NCI-H82 (cell line): ENCODE measurements around the gene MPV17L.
"Not testable (repeated sequence)": the region's sequence is repeated elsewhere in the genome, so short reads cannot be mapped to it uniquely, and the experiment has no call there.

Experiments
- DNase-seq: peaks from one replicate; lab custom pipeline; 2025; lab: John Stamatoyannopoulos, UW

The MPV17L gene

DNA sequence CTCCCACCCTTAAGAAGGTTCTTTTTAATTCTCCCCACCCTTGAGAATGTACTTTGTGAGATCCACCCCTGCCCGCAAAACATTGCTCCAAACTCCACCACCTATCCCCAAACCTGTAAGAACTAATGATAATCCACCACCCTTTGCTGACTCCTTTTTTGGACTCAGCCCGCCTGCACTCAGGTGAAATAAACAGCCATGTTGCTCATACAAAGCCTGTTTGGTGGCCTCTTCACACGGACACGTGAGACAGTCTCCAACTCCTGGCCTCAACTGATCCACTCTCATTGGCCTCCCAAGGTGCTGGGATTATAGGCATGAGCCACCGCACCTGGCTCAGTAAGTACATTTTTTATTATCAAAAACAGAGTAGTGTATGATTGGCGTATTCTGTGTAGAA, 13.9 kb downstream of the MPV17L start:
- not testable (repeated sequence) for DNase-seq

- DNase-seq: no peak
Measured at GRCh38 chr16:15415511-15415985, 20.0 kb downstream of the MPV17L start.

DNA sequence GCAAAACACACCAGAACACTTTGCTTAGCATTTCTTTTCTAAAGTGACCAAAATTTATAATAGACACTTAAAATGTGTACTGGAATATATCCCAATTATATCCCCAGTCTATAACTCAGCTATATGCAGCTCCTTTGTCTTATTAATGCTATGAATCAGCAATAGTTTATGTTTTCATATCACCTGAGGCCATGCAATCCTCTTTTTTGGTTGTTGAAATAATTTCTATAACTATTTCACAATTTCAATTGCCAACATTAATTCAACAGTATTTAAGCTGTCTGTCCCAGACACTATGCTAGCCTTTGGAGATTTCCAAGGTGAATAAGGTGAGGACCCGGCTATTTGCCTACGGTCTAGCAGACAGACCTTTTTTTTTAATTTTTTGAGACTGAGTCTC, 21.6 kb downstream of the MPV17L start:
- DNase-seq: no peak

DNA sequence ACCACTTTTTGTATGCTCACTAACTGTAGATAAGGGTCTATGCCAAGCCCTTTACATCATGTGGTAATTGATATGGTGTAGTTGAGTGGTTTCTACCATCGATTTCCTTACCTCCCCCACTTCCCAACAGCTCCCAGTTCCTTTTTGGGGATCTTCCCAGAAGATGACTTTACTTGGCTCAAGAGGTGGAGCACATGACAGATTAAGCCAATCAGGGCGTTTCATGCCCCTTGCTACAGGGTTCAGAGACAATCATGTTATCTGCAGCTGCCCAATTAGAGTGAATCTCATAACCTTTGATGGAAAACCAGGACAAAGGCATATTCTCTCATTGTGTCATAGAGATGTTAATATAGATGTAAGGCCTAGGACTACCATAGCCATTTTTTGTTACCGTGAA, 22.7 kb downstream of the MPV17L start:
- DNase-seq: no peak

DNA sequence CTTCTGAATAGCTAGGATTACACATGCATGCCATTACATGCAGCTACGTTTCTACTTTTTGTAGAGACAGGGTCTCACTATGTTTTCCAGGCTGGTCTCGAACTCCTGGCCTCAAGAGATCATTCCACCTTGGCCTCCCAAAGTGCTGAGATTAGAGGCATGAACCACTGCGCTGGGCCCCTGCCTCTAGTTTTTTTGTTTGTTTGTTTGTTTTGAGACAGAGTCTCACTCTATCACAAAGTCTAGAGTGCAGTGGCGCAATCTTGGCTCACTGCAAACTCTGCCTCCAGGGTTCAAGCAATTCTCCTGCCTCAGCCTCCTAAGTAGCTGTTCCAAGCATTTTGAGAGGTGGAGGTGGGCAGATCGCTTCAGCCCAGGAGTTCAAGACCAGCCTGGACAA, 26.1 kb downstream of the MPV17L start:
- DNase-seq: not testable (repeated sequence)

- no peak for DNase-seq
Measured at GRCh38 chr16:15422222-15422621, 26.7 kb downstream of the MPV17L start.

- no peak for DNase-seq
Measured at GRCh38 chr16:15425861-15426260, 30.3 kb downstream of the MPV17L start.

- no peak for DNase-seq
Measured at GRCh38 chr16:15426796-15427195, 31.2 kb downstream of the MPV17L start.

- DNase-seq: peak; percentile 80
Measured at GRCh38 chr16:15427648-15428239, 32.2 kb downstream of the MPV17L start.

DNA sequence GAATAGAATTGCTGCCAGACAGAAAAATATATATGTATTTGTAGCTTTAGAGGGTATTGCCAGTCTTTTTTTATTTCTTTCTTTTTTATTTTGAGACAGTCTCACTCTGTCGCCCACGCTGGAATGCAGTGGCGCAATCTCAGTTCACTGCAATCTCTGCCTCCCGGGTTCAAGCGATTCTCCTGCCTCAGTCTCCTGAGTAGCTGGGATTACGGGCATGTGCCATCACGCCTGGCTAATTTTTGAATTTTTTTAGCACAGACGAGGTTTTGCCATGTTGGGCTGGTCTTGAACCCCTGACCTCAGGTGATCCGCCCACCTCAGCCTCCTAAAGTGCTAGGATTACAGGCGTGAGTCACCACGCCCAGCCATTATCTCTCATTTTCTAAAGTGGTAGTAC, 35.3 kb downstream of the MPV17L start:
- not testable (repeated sequence) for DNase-seq

- no peak for DNase-seq
Measured at GRCh38 chr16:15434079-15434424, 38.5 kb downstream of the MPV17L start.

- DNase-seq: peak; percentile 76
Measured at GRCh38 chr16:15434425-15435215, 39.1 kb downstream of the MPV17L start, which contains the start of gene BMERB1. Gene BMERB1 (plus strand): TSS chr16:15434588. CDS start chr16:15434654, 66 bp downstream.

DNA sequence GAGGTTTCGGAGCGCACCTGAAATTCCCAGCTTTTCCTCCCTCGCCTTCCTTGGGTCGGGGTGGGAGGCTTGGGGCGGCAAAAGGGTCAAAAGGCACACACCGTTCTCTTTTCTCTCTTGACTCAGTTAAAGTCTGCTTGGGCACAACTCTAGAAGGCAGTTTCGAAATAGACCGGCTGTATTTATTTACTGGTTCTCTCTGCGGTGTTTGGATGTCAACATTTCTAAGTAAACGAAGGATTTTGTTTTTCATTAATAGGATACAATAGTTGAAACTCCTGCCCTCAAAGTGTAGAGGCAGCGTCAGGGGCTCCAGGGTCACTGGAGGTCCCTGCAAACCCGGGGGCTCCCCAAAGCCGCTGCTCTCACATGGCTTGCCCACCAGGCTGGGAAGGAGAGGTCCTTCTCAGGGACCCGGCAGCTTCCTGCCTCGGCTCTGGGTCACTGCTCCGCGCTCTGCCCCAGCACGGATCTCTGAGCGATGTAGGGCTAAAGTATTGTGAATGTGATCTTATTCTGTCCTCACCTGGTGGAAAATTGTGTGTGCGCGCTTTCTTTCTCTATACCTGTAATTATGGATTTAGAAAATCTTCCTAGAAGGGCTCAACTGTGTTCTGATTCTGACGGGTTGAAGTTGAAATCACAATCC, 39.8 kb downstream of the MPV17L start:
- DNase-seq: no peak

DNA sequence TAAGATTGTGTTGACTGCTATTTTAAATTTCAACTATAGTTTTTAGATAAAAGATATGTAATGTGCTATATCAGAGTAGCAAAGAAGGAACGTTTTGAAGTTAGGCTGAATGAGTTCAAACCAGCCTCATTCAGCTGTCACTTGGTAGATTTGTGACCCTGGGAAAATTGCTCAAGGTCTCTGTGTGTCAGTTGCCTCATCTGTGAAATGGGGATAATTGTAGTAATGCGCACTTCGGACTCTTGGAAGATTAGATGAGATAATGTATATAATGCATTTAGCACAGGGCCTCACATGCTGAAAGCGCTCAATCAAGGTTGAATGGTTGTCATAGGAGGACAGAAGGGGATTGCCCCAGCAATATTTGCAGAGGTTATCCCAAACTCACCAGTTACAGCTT, 43.5 kb downstream of the MPV17L start:
- no peak for DNase-seq

- no peak for DNase-seq
Measured at GRCh38 chr16:15439521-15439920, 44.0 kb downstream of the MPV17L start.

GRCh38 chr16:15440852-15441251, 45.3 kb downstream of the MPV17L start:
- DNase-seq: no peak

- DNase-seq: not testable (repeated sequence)
Measured at GRCh38 chr16:15442140-15442539, 46.6 kb downstream of the MPV17L start.

DNA sequence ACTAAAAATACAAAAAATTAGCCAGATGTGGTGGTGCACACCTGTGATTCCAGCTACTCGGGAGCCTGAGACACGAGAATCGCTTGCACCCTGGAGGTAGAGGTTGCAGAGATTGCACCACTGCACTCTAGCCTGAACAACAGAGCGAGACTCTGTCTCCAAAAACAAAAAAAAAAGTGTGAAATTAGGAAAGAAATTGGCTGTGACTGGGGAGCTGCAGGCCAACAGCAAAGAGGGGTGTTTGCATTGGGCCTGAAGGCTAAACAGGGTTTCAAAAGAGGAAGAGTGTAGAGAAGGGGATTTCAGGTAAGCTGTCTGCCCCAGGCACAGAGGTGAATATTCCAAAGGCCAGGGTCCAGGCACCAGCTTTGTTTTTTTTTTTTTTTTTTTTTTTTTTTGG, 48.2 kb downstream of the MPV17L start:
- DNase-seq: no peak

- DNase-seq: no peak
Measured at GRCh38 chr16:15444264-15444663, 48.7 kb downstream of the MPV17L start.

DNA sequence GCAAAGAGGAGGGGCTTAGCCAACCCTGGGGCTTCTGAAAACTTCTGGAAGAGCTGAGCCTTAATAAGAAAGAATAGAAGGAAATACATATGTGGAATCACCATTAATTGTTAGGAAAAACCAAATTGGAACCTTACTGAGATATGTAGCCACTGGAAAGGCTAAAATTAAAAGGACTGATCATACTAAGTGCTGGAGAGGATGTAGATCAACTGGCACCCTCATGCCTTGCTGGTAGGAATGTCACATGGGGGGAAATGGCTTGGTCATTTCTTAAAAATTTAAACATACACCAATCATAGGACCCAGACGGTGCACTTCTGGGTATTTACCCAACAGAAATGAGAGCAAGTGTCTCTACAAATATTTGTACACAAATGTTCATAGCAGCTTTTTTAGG, 49.9 kb downstream of the MPV17L start:
- DNase-seq: no peak

GRCh38 chr16:15446901-15447300, 51.3 kb downstream of the MPV17L start:
- no peak for DNase-seq

DNA sequence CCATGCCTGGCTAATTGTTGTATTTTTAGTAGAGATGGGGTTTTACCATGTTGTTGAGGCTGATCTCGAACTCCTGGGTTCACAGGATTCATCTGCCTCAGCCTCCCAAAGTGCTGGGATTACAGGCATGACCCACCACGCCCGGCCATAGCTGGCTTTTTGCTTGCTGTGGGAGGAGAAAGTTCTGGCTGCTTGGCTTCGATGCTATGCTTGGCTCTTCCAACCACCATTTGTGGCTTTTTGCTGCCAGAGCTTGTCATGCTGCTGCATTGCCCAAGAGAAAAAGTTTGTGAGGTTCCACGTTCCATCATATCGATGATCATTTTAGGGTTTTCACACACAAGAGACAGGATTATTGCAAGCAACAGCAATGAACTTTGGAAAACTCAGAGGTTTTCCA, 55.1 kb downstream of the MPV17L start:
- no peak for DNase-seq

DNA sequence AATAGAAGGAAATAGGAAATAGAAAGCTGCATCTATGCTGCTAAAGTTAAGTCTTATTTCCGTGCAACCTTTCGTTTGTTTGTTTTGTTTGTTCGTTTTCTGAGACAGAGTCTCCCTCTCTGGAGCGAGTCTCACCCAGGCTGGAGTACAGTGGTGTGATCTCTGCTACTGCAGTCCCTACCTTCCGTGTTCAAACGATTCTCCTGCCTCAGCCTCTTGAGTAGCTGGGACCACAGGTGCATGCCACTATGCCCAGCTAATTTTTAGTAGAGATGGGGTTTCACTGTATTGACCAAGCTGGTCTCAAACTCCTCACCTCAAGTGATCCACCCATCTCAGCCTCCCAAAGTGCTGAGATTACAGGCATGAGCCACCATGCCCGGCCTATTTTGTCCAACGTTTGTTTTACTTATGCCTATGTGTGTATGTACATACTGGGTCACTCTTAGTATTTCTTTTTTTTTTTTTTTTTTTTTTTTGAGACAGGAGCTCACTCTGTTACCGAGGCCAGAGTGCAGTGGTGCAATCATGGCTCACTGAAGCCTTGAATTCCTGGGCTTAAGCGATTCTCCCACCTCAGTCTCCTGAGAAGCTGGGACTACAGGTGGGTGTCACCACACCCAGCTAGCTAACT, 55.7 kb downstream of the MPV17L start:
- no peak for DNase-seq
